GM10266 (cell line): Measurements from ENCODE around the gene NRN1.
"Not testable (repeated sequence)": the region's sequence is repeated elsewhere in the genome, so short reads cannot be mapped to it uniquely, and the experiment has no call there.

Source experiments
- DNase-seq: peaks from one replicate; pipeline ENCODE4 v3.0.0; 2012; ENCODE audit errors: extremely low spot score
- CTCF ChIP-seq: IDR thresholded peaks from 2 replicates; pipeline ENCODE4 v1.5.1; 2012; ENCODE audit warnings: mild to moderate bottlenecking, low read depth; ENCODE audit not compliant: control insufficient read depth, insufficient read depth; ENCODE audit errors: missing control alignments

The NRN1 gene

DNA sequence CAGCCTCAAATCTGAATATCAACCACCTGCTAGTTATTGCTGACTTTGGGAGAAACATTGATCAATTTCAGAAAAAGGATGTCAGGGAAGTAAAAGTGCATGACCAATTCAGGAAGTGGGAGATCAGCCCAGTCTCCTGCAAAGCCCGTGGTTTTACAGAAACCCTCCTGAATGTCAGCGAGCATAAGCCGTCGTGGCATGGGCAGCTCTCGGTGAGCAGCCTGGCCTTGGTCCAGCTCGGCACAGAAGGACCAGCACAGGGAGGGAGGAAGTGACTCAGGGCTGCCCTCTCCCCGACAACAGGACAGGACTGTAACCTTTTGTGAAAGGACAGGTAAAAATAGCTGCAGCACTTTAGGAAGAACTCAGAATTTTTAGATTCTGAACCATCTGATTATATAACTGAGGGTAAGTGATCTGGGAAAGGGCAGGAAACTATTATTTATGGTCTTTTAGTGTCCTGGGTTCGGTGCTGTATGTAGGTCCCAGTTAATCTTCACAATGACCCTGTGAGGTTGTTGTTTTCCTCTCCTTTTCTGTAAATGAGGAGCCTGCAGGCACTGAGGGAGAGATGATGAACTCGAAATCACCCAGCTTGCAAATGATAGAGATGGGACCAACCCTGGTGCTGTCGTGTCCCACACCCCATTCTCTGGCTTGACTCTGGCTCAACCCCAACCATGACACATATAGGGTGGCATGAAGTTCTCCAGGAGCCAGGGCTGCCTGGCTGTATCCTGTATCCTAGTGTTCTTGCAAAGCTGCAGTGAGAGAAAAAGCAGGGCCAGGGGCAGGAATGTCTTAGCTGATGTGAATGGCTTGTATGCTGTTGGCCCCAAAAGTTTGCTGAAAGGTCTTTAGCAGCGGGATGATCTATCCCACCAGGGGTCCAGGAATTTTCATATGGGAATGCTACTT is 37.6 kb downstream of the NRN1 start:
- no peak for TF ChIP-seq CTCF
- no peak for DNase-seq

DNA sequence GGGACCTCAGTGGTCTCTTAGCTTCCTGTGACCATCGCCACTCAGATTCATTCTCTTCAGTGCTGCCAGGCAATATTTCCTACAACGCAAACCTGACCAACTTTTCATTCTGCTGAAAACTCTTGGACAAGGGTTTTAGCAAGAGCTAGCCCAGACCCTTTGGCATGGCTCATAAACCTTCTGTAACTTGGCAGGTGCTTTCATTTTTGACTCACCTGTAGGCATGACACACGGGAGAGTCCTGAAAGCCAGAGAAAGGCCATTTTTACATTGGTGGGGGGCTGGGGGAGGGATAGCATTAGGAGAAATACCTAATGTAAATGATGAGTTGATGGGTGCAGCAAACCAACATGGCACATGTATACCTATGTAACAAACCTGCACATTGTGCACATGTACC is 38.7 kb downstream of the NRN1 start:
- DNase-seq, result not testable (repeated sequence)

- no peak for TF ChIP-seq CTCF
- no peak for DNase-seq
Measured at GRCh38 chr6:5967594-5967993, 39.1 kb downstream of the NRN1 start.

- no peak for TF ChIP-seq CTCF
- DNase-seq, result no peak
Measured at GRCh38 chr6:5962794-5963193, 43.9 kb downstream of the NRN1 start.

GRCh38 chr6:5961836-5962235 is 44.9 kb downstream of the NRN1 start:
- no peak for TF ChIP-seq CTCF
- no peak for DNase-seq

- no peak for DNase-seq
- no peak for TF ChIP-seq CTCF
Measured at GRCh38 chr6:5960456-5960855, 46.3 kb downstream of the NRN1 start.

DNA sequence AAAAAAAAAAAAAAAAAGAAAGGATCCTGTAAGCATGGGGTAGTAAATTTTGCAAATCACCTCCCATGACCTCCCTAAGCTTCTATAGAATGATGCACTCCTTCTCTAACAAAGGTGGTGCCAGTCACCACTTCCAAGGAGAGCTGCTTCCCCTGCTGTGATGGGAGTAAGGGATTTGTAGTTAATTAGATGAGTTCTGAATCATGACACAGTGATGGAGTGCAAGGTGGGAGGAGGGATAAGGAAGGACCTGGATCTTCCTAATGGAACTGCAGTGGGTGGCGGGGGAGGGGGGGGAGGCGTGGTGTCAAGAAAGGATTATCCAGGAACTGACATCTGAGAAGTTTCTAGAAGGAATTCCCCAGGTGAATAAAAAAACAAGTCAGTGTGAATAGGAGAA is 47.8 kb downstream of the NRN1 start:
- no peak for DNase-seq
- TF ChIP-seq CTCF, result no peak
